HepG2 (cell line): Measurements from ENCODE around the gene COL5A1. TPM values are rescaled to one million over a fixed set of nuclear protein-coding genes. Genes with fewer than 3 reads are reported as not detected.

Experiments
- ATF1 ChIP-seq: IDR thresholded peaks from 2 replicates; pipeline ENCODE4 v1.6.1; 2016; ENCODE audit warnings: mild to moderate bottlenecking, control low read depth
- CBFB ChIP-seq: sonication (generic); formaldehyde crosslinking; IDR thresholded peaks from 2 replicates; pipeline ENCODE4 v1.4.0; 2020; ENCODE audit warnings: missing genetic modification reagents
- HOXA3 ChIP-seq: sonication (generic); formaldehyde crosslinking; IDR thresholded peaks from 2 replicates; pipeline ENCODE4 v1.5.0; 2020; ENCODE audit warnings: missing genetic modification reagents
- LRRFIP1 ChIP-seq: sonication (generic); formaldehyde crosslinking; conservative IDR thresholded peaks from 2 replicates; pipeline ENCODE4 v1.4.0; 2020; ENCODE audit warnings: missing genetic modification reagents
- ZNF296 ChIP-seq: sonication (generic); formaldehyde crosslinking; conservative IDR thresholded peaks from 2 replicates; pipeline ENCODE4 v1.5.0; 2020; ENCODE audit warnings: mild to moderate bottlenecking, missing genetic modification reagents
- ZNF546 ChIP-seq: sonication (generic); formaldehyde crosslinking; conservative IDR thresholded peaks from 2 replicates; pipeline ENCODE4 v1.8.1; 2023; ENCODE audit warnings: mild to moderate bottlenecking, missing genetic modification reagents
- ZNF672 ChIP-seq: sonication (generic); formaldehyde crosslinking; IDR thresholded peaks from 2 replicates; pipeline ENCODE4 v1.8.1; 2022; ENCODE audit warnings: missing genetic modification reagents
- ZNF850 ChIP-seq: sonication (generic); formaldehyde crosslinking; conservative IDR thresholded peaks from 2 replicates; pipeline ENCODE4 v1.9.0; 2021; ENCODE audit warnings: mild to moderate bottlenecking, missing genetic modification reagents
- ZNF891 ChIP-seq: sonication (generic); formaldehyde crosslinking; IDR thresholded peaks from 2 replicates; pipeline ENCODE4 v1.5.0; 2020; ENCODE audit warnings: mild to moderate bottlenecking, missing genetic modification reagents
- polyA plus RNA-seq, 8 experiments: library from polyadenylated mRNA; depleted of rRNA in 3 of 8; stranded (reverse) in 7 of 8; unstranded in 1 of 8; fragments of >200 nt; fragmentation: Illumina TruSeq in 4 of 8; extraction: Trizol in 4 of 8; gene quantifications; 2 replicates each; pipeline versions ENCODE4 v1.2.1 to v1.2.3, GENCODE V29; 2011 to 2016; ENCODE audit warnings: low read depth in 4 of 8, missing spikeins in 1 of 8, mixed read lengths in 1 of 8; ENCODE audit not compliant: insufficient read depth in 1 of 8
- total RNA-seq, 5 experiments: library from RNA; depleted of rRNA; stranded (reverse); fragments of >200 nt; fragmentation: Illumina TruSeq; extraction: Trizol; gene quantifications; 2 replicates each; pipeline ENCODE4 v1.2.3, GENCODE V29; 2016; ENCODE audit warnings: low read depth in 1 of 5
- TF ChIP-seq, protein P1 (sequence below): sonication (generic); formaldehyde crosslinking; IDR thresholded peaks from 2 replicates; pipeline ENCODE4 v1.4.0; 2020; ENCODE audit warnings: mild to moderate bottlenecking, missing genetic modification reagents
- TF ChIP-seq, protein P2 (sequence below): sonication (generic); formaldehyde crosslinking; IDR thresholded peaks from 2 replicates; pipeline ENCODE4 v1.5.0; 2020; ENCODE audit warnings: missing genetic modification reagents

The COL5A1 gene
- total and polyA plus RNA-seq, 2 of the 13 experiments (the other 11 are each of a cell fraction or from before 2014, with no cell fraction given), result not detected

DNA sequence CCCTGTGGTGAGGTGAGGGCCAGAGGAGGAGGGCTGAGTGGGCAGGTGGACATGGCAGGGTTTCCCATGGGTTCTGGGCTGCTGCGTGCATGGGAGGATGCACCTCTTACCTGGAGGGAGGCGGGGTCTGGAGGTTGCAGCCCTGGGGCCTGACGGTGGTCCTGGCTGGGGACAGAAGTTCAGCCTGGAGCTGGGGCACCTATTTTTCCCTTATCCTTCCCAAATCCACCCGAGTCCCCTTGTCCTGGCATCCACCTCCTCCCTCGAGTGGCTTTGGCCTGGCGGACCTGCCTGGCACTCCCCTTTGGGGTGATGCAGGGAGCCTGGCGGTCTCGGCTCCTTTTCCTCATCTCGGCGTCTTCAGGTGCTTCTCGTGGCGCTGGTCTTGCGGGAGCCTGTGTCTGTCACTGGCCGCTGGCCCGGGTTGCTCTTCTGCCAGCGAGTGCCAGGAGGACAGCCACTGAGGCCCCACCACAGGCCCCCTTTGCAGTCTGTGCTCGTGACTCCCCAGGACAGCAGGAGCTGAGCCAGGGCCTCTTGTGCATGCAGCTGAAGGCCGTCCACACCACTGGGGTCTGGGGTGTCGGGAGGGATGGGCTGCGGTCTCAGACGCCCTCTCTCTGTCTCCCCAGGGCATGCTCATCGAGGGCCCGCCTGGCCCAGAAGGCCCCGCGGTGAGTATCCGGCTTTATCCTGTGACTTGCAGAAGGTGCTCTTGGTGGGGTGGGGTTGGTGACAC, 96.4 kb downstream of the COL5A1 start (continued):
- TF ChIP-seq, protein P1, sequence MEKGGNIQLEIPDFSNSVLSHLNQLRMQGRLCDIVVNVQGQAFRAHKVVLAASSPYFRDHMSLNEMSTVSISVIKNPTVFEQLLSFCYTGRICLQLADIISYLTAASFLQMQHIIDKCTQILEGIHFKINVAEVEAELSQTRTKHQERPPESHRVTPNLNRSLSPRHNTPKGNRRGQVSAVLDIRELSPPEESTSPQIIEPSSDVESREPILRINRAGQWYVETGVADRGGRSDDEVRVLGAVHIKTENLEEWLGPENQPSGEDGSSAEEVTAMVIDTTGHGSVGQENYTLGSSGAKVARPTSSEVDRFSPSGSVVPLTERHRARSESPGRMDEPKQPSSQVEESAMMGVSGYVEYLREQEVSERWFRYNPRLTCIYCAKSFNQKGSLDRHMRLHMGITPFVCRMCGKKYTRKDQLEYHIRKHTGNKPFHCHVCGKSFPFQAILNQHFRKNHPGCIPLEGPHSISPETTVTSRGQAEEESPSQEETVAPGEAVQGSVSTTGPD (CRISPR knock-in tag), result no peak
- TF ChIP-seq, protein P2, sequence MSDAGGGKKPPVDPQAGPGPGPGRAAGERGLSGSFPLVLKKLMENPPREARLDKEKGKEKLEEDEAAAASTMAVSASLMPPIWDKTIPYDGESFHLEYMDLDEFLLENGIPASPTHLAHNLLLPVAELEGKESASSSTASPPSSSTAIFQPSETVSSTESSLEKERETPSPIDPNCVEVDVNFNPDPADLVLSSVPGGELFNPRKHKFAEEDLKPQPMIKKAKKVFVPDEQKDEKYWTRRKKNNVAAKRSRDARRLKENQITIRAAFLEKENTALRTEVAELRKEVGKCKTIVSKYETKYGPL (CRISPR knock-in tag), result no peak
- TF ChIP-seq ATF1 (CRISPR knock-in tag) (no peak), CBFB (no peak), ZNF672 (CRISPR knock-in tag) (no peak), ZNF546 (CRISPR knock-in tag) (no peak), ZNF850 (CRISPR knock-in tag) (no peak), LRRFIP1 (CRISPR knock-in tag) (no peak), ZNF296 (no peak), ZNF891 (no peak), HOXA3 (CRISPR knock-in tag) (no peak)
